GM12891 (cell line): ENCODE measurements around the gene ARHGAP6.

Experiments used
- PAX5 ChIP-seq: IDR thresholded peaks from 2 replicates; pipeline ENCODE4 v1.6.1; 2011; ENCODE audit warnings: low read length, moderate library complexity, mild to moderate bottlenecking; ENCODE audit not compliant: insufficient read depth, severe bottlenecking
- POLR2A ChIP-seq: IDR thresholded peaks from 2 replicates; pipeline ENCODE4 v1.6.1; 2011; ENCODE audit warnings: low read depth, low read length, control low read depth
- POLR2AphosphoS5 ChIP-seq: IDR thresholded peaks from 2 replicates; pipeline ENCODE4 v1.6.1; 2011; ENCODE audit warnings: low read depth, low read length, control low read depth
- POU2F2 ChIP-seq: IDR thresholded peaks from 2 replicates; pipeline ENCODE4 v1.6.1; 2011; ENCODE audit warnings: low read depth, mild to moderate bottlenecking, control low read depth, low read length, moderate library complexity
- SPI1 ChIP-seq: IDR thresholded peaks from 2 replicates; pipeline ENCODE4 v1.6.1; 2011; ENCODE audit warnings: low read depth, low read length, control low read depth
- TAF1 ChIP-seq: IDR thresholded peaks from 2 replicates; pipeline ENCODE4 v1.6.1; 2011; ENCODE audit warnings: low read depth, low read length, control low read depth

DNA sequence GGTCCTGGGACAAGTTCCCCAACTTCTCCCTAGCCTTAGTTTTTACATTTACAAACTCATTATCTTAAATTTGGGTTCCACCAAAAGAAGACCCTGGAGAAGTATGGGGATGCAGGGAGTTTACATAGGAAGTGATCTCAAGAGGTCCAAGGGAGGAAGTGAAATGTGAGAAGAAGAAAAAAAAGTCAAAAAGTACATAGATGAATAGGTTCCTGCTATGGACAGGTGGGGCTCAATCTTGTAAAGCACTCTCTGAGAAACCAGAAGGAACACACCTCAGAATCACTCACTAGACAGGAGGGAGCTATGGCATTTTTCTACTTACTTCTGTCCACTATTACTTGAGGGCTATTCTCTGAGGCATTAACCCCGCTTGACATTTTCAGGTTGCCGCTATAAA is 56.6 kb downstream of the ARHGAP6 start:
- TF ChIP-seq POLR2A (no peak), TAF1 (no peak), SPI1 (peak; percentile 92), POLR2AphosphoS5 (no peak), PAX5 (no peak), POU2F2 (no peak)
